PC-9 (cell line): ENCODE results near the gene ADIPOR2. TPM values are rescaled to one million over a fixed set of nuclear protein-coding genes. Genes with fewer than 3 reads are reported as not detected.

Experiments used
- BruUV-seq: library from RNA; stranded (reverse); fragments of 400-500 nt; replicated peaks from 2 replicates; lab custom pipeline; 2021; lab: Mats Ljungman, UMichigan
- CTCF ChIA-PET: fragments of 300-600 bp; sonication (Branson Sonifier 250); formaldehyde crosslinking; loops from one replicate; lab custom pipeline; 2022; ENCODE audit warnings: antibody characterized with exemption; lab: Charles Lee
- POLR2A ChIA-PET: fragments of 300-600 bp; sonication (Branson Sonifier 250); formaldehyde crosslinking; loops from one replicate; lab custom pipeline; 2022; ENCODE audit warnings: antibody characterized with exemption; ENCODE audit not compliant: unreplicated experiment; lab: Charles Lee
- DNase-seq, 2 experiments: peaks; one replicate each; pipeline versions ENCODE4 v3.0.0 to v3.0.0-alpha.2; 2015 to 2022; ENCODE audit warnings: mixed read lengths in 1 of 2
- H2AFZ ChIP-seq: fragments of 200-600 bp; sonication (generic); 2 replicates; pipeline ENCODE4 v1.8.1; 2017; ENCODE audit warnings: antibody characterized with exemption
- H3F3A ChIP-seq: fragments of 200-600 bp; sonication (generic); 2 replicates; pipeline ENCODE4 v1.8.1; 2017; ENCODE audit warnings: antibody characterized with exemption, mild to moderate bottlenecking, low read depth; ENCODE audit not compliant: insufficient read depth
- H3K27ac ChIP-seq: fragments of 200-600 bp; sonication (generic); 2 replicates; pipeline ENCODE4 v1.6.1; 2016; ENCODE audit warnings: mixed run types
- H3K27me3 ChIP-seq: fragments of 200-600 bp; sonication (generic); 2 replicates; pipeline ENCODE4 v1.6.1; 2016; ENCODE audit warnings: low read depth, mixed run types; ENCODE audit not compliant: insufficient read depth
- H3K36me3 ChIP-seq: fragments of 200-600 bp; sonication (generic); 2 replicates; pipeline ENCODE4 v1.6.1; 2016; ENCODE audit warnings: low read depth, mixed run types
- H3K4me1 ChIP-seq: fragments of 200-600 bp; sonication (generic); replicated peaks from 2 replicates; pipeline ENCODE4 v1.6.1; 2016; ENCODE audit warnings: mixed run types; ENCODE audit not compliant: insufficient read depth
- H3K4me2 ChIP-seq: fragments of 200-600 bp; sonication (generic); 2 replicates; pipeline ENCODE4 v1.6.1; 2017; ENCODE audit warnings: mixed run types
- H3K4me3 ChIP-seq: fragments of 200-600 bp; sonication (generic); 2 replicates; pipeline ENCODE4 v1.6.1; 2016; ENCODE audit warnings: mixed run types
- H3K79me2 ChIP-seq: fragments of 200-600 bp; sonication (generic); 2 replicates; pipeline ENCODE4 v1.6.1; 2017; ENCODE audit warnings: low read depth, mixed run types
- H3K9me2 ChIP-seq: fragments of 200-600 bp; sonication (generic); 2 replicates; pipeline ENCODE4 v1.8.1; 2017; ENCODE audit warnings: mild to moderate bottlenecking; ENCODE audit not compliant: insufficient read depth
- H3K9me3 ChIP-seq: fragments of 200-600 bp; sonication (generic); 2 replicates; pipeline ENCODE4 v1.8.1; 2016; ENCODE audit warnings: low read depth; ENCODE audit not compliant: insufficient read depth
- H4K20me1 ChIP-seq: fragments of 200-600 bp; sonication (generic); 2 replicates; pipeline ENCODE4 v1.8.1; 2017; ENCODE audit not compliant: insufficient read depth
- CTCF ChIP-seq: fragments of 200-600 bp; sonication (generic); conservative IDR thresholded peaks from 2 replicates; pipeline ENCODE4 v1.6.1; 2017; ENCODE audit warnings: mixed run types, antibody characterized with exemption, mild to moderate bottlenecking, moderate library complexity
- EZH2 ChIP-seq: fragments of 200-600 bp; sonication (generic); IDR thresholded peaks from 2 replicates; pipeline ENCODE4 v1.8.0; 2017; ENCODE audit warnings: antibody characterized with exemption, low read depth
- intact Hi-C: fragments of 100-400 bp; cut with micrococcal nuclease; formaldehyde crosslinking; loops from one replicate; pipeline ENCODE4 v1.10.0; 2022; ENCODE audit not compliant: unreplicated experiment
- total RNA-seq: library from RNA; stranded (reverse); gene quantifications from 2 replicates; pipeline ENCODE4 v1.2.3, GENCODE V29; 2021

Gene ADIPOR2
- total RNA-seq, 1 experiment from 2014 or later = 107 TPM

DNA sequence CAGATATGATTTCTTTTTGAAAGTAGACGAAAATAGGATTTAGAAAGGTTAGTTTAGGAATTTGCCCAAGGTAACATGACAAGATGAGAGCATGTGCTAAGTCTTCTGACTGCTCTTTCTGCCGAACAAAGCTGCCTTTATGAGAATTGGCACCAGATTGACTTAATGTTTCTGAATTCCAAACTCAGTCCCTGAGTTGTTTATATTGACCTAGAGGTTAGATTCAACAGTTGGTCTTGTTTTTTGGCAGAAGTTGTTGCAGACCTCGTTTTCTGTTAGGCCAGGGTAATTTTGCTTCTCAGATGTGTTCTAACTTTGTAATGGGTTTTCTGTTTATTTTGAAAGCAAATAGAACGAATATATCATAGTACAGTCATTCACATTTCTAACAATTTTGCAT lies 68.0 kb downstream of the ADIPOR2 start:
- Histone ChIP-seq H4K20me1 (no peaks in the 10 kb centered on the region), H3K9me3 (peaks cover 18% of the 10 kb centered on the region), H3K9me2 (no peaks in the 10 kb centered on the region), H3K27me3 (no peaks in the 10 kb centered on the region), H2AFZ (no peak overlapping the region), H3K4me3 (no peak overlapping the region), H3K4me1 (peaks cover 16% of the 10 kb centered on the region; the same call in 1 of the 2 replicates), H3F3A (peaks cover 35% of the 10 kb centered on the region), H3K36me3 (peaks cover 66% of the 10 kb centered on the region), H3K4me2 (no peak overlapping the region), H3K27ac (no peak overlapping the region; the same call in 1 of the 2 replicates), H3K79me2 (peaks cover 50% of the 10 kb centered on the region)
- intact Hi-C loops = no loop called here
- no TSS peak for BruUV-seq
- CTCF ChIA-PET = no interaction called here
- peak in 1 of 2 experiments; percentile 13 for DNase-seq
- POLR2A ChIA-PET = no interaction called here
- TF ChIP-seq CTCF (no peak), EZH2 (no peak)

- H2AFZ ChIP-seq = no peak overlapping the region
- H3F3A ChIP-seq = peaks cover 39% of the 10 kb centered on the region
- H3K27me3 ChIP-seq = no peaks in the 10 kb centered on the region
- intact Hi-C loops = no loop called here
- ChIA-PET POLR2A (no interaction called here), CTCF (no interaction called here)
- peak overlapping the region; percentile 16; the same call in 1 of the 2 replicates for H3K4me2 ChIP-seq
- peaks cover 18% of the 10 kb centered on the region for H3K9me3 ChIP-seq
- H3K4me3 ChIP-seq = no peak overlapping the region
- H4K20me1 ChIP-seq = no peaks in the 10 kb centered on the region
- H3K79me2 ChIP-seq = peaks cover 69% of the 10 kb centered on the region
- peak overlapping the region; percentile 85 for H3K27ac ChIP-seq
- no TSS peak for BruUV-seq
- no peak for TF ChIP-seq CTCF
- peak; percentile 22 to 82 for DNase-seq
- no peaks in the 10 kb centered on the region for H3K9me2 ChIP-seq
- H3K36me3 ChIP-seq = peaks cover 60% of the 10 kb centered on the region
- peaks cover 16% of the 10 kb centered on the region; the same call in 1 of the 2 replicates for H3K4me1 ChIP-seq
Observed at GRCh38 chr12:1760566-1761382, 69.9 kb downstream of the ADIPOR2 start.

DNA sequence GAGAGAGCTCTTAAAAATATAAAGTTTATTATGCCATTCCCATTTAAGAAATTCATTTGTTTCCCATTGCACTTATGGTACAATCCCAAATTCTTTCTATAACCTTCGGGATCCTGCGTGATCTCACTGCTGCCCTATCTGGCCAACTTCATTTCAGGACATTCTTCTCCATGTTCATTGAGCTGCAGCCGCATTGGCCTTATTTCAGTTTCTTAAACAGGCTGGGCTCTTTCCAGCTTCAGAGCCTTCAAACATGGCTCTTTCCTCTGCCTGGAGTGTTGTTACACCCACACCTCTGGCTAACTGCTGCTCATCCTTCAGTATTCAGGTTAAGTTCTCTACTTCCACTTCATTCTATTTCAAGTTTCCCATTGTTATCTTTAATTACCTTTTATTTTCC lies 71.0 kb downstream of the ADIPOR2 start:
- ChIA-PET CTCF (no interaction called here), POLR2A (no interaction called here)
- BruUV-seq = no TSS peak
- H4K20me1 ChIP-seq = no peaks in the 10 kb centered on the region
- H3K9me3 ChIP-seq = peaks cover 18% of the 10 kb centered on the region
- TF ChIP-seq CTCF (no peak), EZH2 (no peak)
- H3K27ac ChIP-seq = peak overlapping the region; percentile 85; the same call in 1 of the 2 replicates
- H3K36me3 ChIP-seq = peaks cover 56% of the 10 kb centered on the region
- peaks cover 77% of the 10 kb centered on the region for H3K79me2 ChIP-seq
- intact Hi-C loops = no loop called here
- H3K9me2 ChIP-seq = no peaks in the 10 kb centered on the region
- DNase-seq = peak in 1 of 2 experiments; percentile 15
- H3K27me3 ChIP-seq = no peaks in the 10 kb centered on the region
- H3K4me3 ChIP-seq = no peak overlapping the region
- H2AFZ ChIP-seq = no peak overlapping the region
- H3F3A ChIP-seq = peaks cover 44% of the 10 kb centered on the region
- H3K4me1 ChIP-seq = peaks cover 16% of the 10 kb centered on the region; the same call in 1 of the 2 replicates
- H3K4me2 ChIP-seq = no peak overlapping the region
